ENCODE data around the gene LDLRAD3.

DNA sequence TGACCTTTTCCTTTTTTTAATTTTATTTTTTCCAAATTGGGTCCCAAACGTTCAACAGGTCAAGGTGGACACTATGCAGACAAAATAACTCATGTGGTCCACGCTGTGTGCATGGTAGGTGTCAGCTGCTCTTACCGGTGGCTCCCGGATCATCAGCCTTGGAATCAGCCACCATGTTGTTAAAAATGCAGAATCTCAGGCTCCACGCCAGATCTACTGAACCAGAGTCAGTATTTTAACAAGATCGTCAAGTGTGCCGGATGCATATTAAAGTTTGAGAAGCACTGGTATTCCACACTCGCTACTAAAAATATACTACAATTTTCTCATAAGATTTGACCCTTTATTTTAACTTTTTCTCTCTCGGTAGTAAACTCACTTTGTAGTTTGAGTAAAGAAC lies 553 bp upstream of the LDLRAD3 start:
- TF ChIP-seq, protein P1, sequence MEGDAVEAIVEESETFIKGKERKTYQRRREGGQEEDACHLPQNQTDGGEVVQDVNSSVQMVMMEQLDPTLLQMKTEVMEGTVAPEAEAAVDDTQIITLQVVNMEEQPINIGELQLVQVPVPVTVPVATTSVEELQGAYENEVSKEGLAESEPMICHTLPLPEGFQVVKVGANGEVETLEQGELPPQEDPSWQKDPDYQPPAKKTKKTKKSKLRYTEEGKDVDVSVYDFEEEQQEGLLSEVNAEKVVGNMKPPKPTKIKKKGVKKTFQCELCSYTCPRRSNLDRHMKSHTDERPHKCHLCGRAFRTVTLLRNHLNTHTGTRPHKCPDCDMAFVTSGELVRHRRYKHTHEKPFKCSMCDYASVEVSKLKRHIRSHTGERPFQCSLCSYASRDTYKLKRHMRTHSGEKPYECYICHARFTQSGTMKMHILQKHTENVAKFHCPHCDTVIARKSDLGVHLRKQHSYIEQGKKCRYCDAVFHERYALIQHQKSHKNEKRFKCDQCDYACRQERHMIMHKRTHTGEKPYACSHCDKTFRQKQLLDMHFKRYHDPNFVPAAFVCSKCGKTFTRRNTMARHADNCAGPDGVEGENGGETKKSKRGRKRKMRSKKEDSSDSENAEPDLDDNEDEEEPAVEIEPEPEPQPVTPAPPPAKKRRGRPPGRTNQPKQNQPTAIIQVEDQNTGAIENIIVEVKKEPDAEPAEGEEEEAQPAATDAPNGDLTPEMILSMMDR (IDR thresholded peaks at IDR 0.05; ENCODE audit: borderline replicate concordance, extremely low read depth, low read length, poor library complexity, severe bottlenecking) = no peak
- TF ChIP-seq EZH2 (IDR thresholded peaks at IDR 0.05; ENCODE audit: borderline replicate concordance, low read depth, low read length, severe bottlenecking) = no peak

All from DND-41 (cell line).